H1 (cell line): Measurements from ENCODE around the gene GNA12.

Experiments
- CBX8 ChIP-seq: fragments of 300-800, 300-1000 bp; sonication (generic); IDR thresholded peaks from 2 replicates; pipeline ENCODE4 v1.7.1; 2016; ENCODE audit warnings: low read depth, low read length, borderline replicate concordance
- CEBPB ChIP-seq: IDR thresholded peaks from 2 replicates; pipeline ENCODE4 v1.6.1; 2012; ENCODE audit warnings: low read depth, low read length
- CHD2 ChIP-seq: IDR thresholded peaks from 2 replicates; pipeline ENCODE4 v1.6.1; 2012; ENCODE audit warnings: low read length, improper control_type of control experiment
- CTCF ChIP-seq, 3 experiments: IDR thresholded peaks; 1 replicate in 2 of 3; 2 replicates in 1 of 3; pipeline versions ENCODE4 v1.5.1 to v1.6.1; 2011; ENCODE audit warnings: low read length in 3 of 3, mild to moderate bottlenecking in 3 of 3, inconsistent platforms in 2 of 3, low read depth in 1 of 3, moderate library complexity in 1 of 3; ENCODE audit not compliant: insufficient read depth in 1 of 3; ENCODE audit errors: control extremely low read depth in 1 of 3
- E2F6 ChIP-seq: IDR thresholded peaks from 2 replicates; pipeline ENCODE4 v1.6.1; 2012; ENCODE audit warnings: inconsistent platforms
- EGR1 ChIP-seq: IDR thresholded peaks from 2 replicates; pipeline ENCODE4 v1.6.1; 2011; ENCODE audit warnings: low read depth, low read length, borderline replicate concordance
- EZH2 ChIP-seq: fragments of 200-600 bp; sonication (generic); IDR thresholded peaks from 2 replicates; pipeline ENCODE4 v1.7.1; 2012; ENCODE audit warnings: low read depth, mild to moderate bottlenecking, moderate library complexity, low read length, inconsistent platforms; ENCODE audit not compliant: severe bottlenecking
- JUN ChIP-seq: IDR thresholded peaks from 2 replicates; pipeline ENCODE4 v1.6.1; 2011; ENCODE audit warnings: low read depth, mild to moderate bottlenecking, improper control_type of control experiment, low read length
- NRF1 ChIP-seq: IDR thresholded peaks from 2 replicates; pipeline ENCODE4 v1.6.1; 2011; ENCODE audit warnings: mild to moderate bottlenecking, low read depth, low read length, improper control_type of control experiment
- POLR2A ChIP-seq, 2 experiments: IDR thresholded peaks; 1 replicate in 1 of 2; 2 replicates in 1 of 2; pipeline ENCODE4 v1.6.1; 2011; ENCODE audit warnings: low read depth in 2 of 2, low read length in 2 of 2, mild to moderate bottlenecking in 2 of 2; ENCODE audit errors: control extremely low read depth in 1 of 2
- RAD21 ChIP-seq, 2 experiments: IDR thresholded peaks in 1 of 2; conservative IDR thresholded peaks in 1 of 2; 2 replicates each; pipeline ENCODE4 v1.6.1; 2011; ENCODE audit warnings: low read depth in 2 of 2, low read length in 2 of 2, improper control_type of control experiment in 1 of 2, inconsistent platforms in 1 of 2, mild to moderate bottlenecking in 1 of 2, moderate library complexity in 1 of 2
- RBBP5 ChIP-seq: IDR thresholded peaks from 2 replicates; pipeline ENCODE4 v1.7.1; 2012; ENCODE audit warnings: low read depth, mild to moderate bottlenecking, inconsistent platforms, low read length, moderate library complexity, borderline replicate concordance
- TF ChIP-seq, protein P1 (sequence below): IDR thresholded peaks from 2 replicates; pipeline ENCODE4 v1.6.1; 2012; ENCODE audit warnings: low read length, inconsistent platforms
- TF ChIP-seq, protein P2 (sequence below): IDR thresholded peaks from 2 replicates; pipeline ENCODE4 v1.6.1; 2012; ENCODE audit warnings: inconsistent platforms

DNA sequence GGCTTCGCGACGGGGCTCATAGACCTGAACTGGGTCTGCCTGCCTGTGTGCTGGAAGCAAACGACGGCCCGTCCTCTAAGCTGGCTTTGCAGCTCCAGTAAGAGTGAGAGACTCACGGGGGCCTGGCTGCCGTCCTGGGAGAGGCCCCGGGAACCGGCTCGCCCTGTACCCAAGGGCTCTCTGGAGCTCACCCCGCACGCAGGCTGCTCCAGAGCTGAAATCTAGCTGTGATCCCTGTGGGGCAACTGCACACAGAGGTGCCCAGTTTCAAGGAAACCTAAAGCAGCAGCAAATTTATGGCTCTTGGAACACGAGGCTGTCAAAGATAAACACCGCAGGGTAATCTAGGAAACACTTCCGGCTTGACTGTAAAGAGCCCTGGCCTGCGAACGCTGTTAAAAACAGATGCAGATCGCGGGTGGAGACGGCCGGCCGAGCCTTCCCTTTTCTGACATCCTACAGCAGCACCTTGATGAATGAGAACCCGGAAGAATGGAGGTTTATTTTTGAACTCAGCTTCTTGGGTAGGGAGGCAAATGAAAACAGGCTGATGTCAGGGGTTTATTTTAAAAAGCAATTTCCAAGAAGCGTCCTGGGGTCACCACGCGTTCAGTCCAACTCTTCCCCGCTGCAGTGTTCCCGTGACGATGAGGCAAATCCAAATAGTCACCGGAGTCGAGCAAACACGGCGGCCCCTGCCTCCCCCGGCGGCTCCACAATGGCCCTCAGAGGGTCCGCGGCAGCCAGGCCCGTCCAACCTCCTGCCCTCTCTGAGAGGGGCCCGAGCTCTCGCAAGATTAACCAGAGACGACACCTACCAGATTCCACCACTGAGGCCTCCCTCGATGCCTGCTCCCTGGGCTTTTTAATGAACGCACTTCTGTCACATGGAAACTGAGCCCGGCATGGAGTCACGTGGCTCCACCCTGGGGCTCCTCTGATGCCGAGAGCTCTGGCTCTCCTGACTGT lies 126.5 kb downstream of the GNA12 start:
- TF ChIP-seq POLR2A (IDR thresholded peaks at IDR 0.05; ENCODE audit: control extremely low read depth in 1 of 2, low read depth in 2 of 2, low read length in 2 of 2) (no peak), EZH2 (no peak), CBX8 (no peak), CTCF (IDR thresholded peaks at IDR 0.05; ENCODE audit: control extremely low read depth in 1 of 3, insufficient read depth in 1 of 3, low read depth in 1 of 3, low read length in 3 of 3) (no peak), JUN (no peak), EGR1 (no peak), E2F6 (no peak), NRF1 (no peak), RAD21 (IDR thresholded peaks at IDR 0.05 in 1 of 2, conservative IDR thresholded peaks at IDR 0.05 in 1 of 2; ENCODE audit: low read depth in 2 of 2, low read length in 2 of 2) (no peak), RBBP5 (no peak), CHD2 (no peak), CEBPB (no peak)
- TF ChIP-seq, protein P1, sequence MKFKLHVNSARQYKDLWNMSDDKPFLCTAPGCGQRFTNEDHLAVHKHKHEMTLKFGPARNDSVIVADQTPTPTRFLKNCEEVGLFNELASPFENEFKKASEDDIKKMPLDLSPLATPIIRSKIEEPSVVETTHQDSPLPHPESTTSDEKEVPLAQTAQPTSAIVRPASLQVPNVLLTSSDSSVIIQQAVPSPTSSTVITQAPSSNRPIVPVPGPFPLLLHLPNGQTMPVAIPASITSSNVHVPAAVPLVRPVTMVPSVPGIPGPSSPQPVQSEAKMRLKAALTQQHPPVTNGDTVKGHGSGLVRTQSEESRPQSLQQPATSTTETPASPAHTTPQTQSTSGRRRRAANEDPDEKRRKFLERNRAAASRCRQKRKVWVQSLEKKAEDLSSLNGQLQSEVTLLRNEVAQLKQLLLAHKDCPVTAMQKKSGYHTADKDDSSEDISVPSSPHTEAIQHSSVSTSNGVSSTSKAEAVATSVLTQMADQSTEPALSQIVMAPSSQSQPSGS, result no peak
- TF ChIP-seq, protein P2, sequence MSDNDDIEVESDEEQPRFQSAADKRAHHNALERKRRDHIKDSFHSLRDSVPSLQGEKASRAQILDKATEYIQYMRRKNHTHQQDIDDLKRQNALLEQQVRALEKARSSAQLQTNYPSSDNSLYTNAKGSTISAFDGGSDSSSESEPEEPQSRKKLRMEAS, result no peak
